GM06990 (cell line): ENCODE results near the gene SLC13A4.

Source experiments
- DNase-seq: peaks from one replicate; pipeline ENCODE4 v3.0.0-alpha.2; 2011; ENCODE audit not compliant: insufficient read length; ENCODE audit errors: extremely low read depth
- H3K27me3 ChIP-seq: replicated peaks from 2 replicates; pipeline ENCODE4 v1.6.0; 2011; ENCODE audit warnings: low read length; ENCODE audit not compliant: control insufficient read depth, insufficient read depth
- H3K36me3 ChIP-seq: 2 replicates; pipeline ENCODE4 v1.5.1; 2011; ENCODE audit warnings: low read length; ENCODE audit not compliant: control insufficient read depth, insufficient read depth
- H3K4me3 ChIP-seq: replicated peaks from 2 replicates; pipeline ENCODE4 v1.5.1; 2011; ENCODE audit warnings: low read depth, mild to moderate bottlenecking, control low read depth, low read length
- TF ChIP-seq, protein P1 (sequence below): IDR thresholded peaks from 2 replicates; pipeline ENCODE4 v1.5.1; 2011; ENCODE audit warnings: low read length, control low read depth, mild to moderate bottlenecking, inconsistent platforms; ENCODE audit not compliant: insufficient read depth, poor library complexity, severe bottlenecking

Gene SLC13A4

DNA sequence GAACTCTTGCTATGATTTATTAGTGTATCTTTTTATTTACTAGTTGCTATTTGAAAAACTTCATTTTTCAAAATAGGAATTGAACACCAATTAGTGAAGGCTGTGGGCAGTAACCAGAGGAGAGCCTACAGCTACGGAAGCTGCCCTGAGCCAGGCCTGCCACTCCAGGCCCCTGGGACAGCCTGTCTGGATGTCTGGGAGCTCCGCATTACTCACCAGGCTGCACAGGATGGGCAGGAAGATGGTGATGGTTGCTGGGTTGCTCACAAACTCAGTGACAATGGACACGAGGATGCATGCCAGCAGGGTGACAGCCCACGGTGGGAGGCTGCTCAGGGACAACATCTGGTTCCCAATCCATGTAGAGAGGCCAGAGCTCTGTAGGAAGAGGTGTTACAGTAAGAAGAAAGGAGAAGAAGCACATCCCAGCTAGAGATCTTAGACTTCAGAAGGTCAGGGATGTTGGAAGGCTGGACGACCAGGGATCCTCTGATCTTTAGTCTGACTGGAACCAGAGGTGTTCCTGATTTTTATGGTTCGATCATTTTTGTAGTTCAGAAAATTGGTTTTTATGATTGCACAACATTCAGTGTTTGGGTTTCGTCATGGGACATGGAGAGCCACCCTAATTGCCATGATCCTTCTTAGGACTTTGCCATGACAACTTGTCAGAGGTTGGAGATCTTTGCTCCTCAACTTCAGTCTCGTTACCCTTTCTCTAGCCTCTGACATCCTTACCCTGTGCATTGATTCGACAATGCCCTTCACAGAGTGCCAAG is 42.5 kb downstream of the SLC13A4 start:
- no peaks in the 10 kb centered on the region; the same call in none of the 2 replicates for H3K36me3 ChIP-seq
- TF ChIP-seq, protein P1, sequence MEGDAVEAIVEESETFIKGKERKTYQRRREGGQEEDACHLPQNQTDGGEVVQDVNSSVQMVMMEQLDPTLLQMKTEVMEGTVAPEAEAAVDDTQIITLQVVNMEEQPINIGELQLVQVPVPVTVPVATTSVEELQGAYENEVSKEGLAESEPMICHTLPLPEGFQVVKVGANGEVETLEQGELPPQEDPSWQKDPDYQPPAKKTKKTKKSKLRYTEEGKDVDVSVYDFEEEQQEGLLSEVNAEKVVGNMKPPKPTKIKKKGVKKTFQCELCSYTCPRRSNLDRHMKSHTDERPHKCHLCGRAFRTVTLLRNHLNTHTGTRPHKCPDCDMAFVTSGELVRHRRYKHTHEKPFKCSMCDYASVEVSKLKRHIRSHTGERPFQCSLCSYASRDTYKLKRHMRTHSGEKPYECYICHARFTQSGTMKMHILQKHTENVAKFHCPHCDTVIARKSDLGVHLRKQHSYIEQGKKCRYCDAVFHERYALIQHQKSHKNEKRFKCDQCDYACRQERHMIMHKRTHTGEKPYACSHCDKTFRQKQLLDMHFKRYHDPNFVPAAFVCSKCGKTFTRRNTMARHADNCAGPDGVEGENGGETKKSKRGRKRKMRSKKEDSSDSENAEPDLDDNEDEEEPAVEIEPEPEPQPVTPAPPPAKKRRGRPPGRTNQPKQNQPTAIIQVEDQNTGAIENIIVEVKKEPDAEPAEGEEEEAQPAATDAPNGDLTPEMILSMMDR = no peak
- DNase-seq = no peak
- no peak overlapping the region for H3K4me3 ChIP-seq
- H3K27me3 ChIP-seq = no peaks in the 10 kb centered on the region

DNA sequence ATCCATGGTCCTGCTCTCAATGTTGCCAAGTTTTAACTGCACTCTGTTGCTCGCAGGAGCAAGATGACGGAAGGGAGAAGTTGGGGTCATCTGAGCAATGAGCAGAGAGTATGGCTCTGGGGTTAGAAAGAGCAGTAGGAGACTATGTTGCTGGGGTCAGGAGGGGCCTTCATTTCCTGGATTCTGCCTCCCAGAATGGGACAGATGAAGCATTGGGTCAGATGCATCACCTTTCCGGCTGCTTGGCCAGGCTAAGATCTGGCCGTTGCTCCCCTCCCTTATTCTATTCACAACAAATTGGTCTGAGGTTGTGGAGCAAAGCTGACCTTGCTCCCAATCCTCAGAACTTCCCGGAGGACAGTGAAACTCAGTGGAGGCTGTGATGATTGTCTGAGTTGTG is 43.3 kb downstream of the SLC13A4 start:
- Histone ChIP-seq H3K4me3 (no peak overlapping the region), H3K36me3 (no peaks in the 10 kb centered on the region; the same call in none of the 2 replicates), H3K27me3 (no peaks in the 10 kb centered on the region)
- TF ChIP-seq, protein P1 = no peak
- no peak for DNase-seq

DNA sequence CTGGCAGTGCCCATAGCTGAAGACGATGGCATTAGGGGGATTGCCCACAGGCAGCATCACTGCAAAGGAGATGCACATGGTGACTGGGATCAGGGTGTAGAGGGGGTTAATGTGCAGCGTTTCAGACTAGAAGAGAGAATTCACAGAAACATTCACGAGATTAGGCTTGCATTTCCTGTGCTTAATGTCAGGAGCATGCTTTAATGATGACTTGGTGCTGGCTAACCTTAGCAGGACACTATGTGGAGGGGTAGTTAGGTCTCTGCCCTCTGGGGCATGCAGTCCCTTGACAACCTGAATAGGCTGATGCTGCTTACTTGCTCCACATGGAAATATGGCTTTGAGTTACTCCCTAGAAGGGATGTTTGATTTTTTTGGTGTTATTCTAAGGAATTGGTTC is 43.9 kb downstream of the SLC13A4 start:
- Histone ChIP-seq H3K36me3 (no peaks in the 10 kb centered on the region; the same call in none of the 2 replicates), H3K27me3 (no peaks in the 10 kb centered on the region)
- TF ChIP-seq, protein P1 = no peak

DNA sequence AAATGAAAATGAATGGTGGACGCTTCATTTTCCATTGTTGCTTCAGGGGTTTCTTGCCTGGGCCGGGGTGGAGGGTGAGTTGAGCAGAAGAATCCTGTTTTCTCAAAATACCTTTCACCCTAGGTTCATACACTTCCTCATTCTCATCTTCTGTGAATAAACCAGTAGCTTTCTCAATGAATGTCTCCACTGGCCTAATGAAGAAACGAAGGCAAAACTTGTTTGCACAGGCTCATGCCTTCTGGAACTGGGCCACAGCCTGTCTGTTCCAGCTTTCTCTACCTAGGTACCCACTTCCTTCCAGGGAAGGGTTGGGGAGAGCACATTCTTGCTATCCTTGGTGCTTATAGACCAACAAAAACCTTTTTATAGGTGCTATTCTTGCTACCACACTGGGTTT is 44.4 kb downstream of the SLC13A4 start:
- peaks cover 2% of the 10 kb centered on the region for H3K36me3 ChIP-seq
- no peak for DNase-seq
- TF ChIP-seq, protein P1 = no peak
- no peak overlapping the region for H3K4me3 ChIP-seq
- no peaks in the 10 kb centered on the region for H3K27me3 ChIP-seq

More for the DNA sequence above, 43.9 kb downstream of the SLC13A4 start:
- DNase-seq = no peak
- no peak overlapping the region for H3K4me3 ChIP-seq

DNA sequence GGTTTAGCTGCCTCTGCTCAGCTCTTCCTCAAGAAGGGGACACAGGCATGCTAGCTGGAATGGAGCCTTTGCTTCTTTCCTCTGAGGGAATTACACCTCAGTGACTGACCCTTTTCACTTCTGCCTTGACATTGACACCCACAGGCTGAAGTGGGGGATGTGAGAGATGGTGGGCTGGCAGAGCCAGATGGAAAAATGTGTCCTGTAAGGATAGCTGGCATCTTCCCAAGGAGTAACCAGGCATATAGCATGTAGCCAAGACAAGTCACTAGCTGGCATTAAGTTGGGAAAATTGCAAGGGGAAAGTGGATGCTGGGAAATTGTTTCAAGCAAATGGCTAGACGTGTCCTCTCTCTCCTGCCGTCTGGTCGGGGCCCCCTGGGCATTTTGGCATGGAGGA is 45.8 kb downstream of the SLC13A4 start:
- no peak for DNase-seq
- H3K36me3 ChIP-seq = peaks cover 5% of the 10 kb centered on the region
- TF ChIP-seq, protein P1 = no peak
- no peaks in the 10 kb centered on the region for H3K27me3 ChIP-seq
- no peak overlapping the region for H3K4me3 ChIP-seq
